Endothelial cell of umbilical vein (primary cell): Measurements from ENCODE around the gene MOCOS.

Experiments
- CTCF ChIP-seq, 2 donors: IDR thresholded peaks; 1 replicate in 1 of 2; 2 replicates in 1 of 2; pipeline ENCODE4 v1.5.1; 2011; ENCODE audit warnings: low read length in 2 of 2, mild to moderate bottlenecking in 2 of 2, moderate library complexity in 2 of 2, control low read depth in 1 of 2, inconsistent platforms in 1 of 2, low read depth in 1 of 2; ENCODE audit not compliant: insufficient read depth in 1 of 2; ENCODE audit errors: extremely low read depth in 1 of 2
- EZH2 ChIP-seq: IDR thresholded peaks from 2 replicates; pipeline ENCODE4 v1.6.1; 2012; ENCODE audit warnings: borderline replicate concordance, low read depth, mild to moderate bottlenecking, moderate library complexity, low read length, inconsistent platforms; ENCODE audit not compliant: severe bottlenecking
- POLR2A ChIP-seq: IDR thresholded peaks from 2 replicates; pipeline ENCODE4 v1.6.1; 2012; ENCODE audit warnings: low read depth, mild to moderate bottlenecking, control low read depth, low read length
- POLR2AphosphoS5 ChIP-seq: IDR thresholded peaks from 2 replicates; pipeline ENCODE4 v1.6.1; 2012; ENCODE audit warnings: low read depth, mild to moderate bottlenecking, control low read depth, low read length, moderate library complexity; ENCODE audit not compliant: insufficient read depth

- no peak for TF ChIP-seq POLR2A
- no peak for TF ChIP-seq CTCF (IDR thresholded peaks at IDR 0.05; ENCODE audit: extremely low read depth in 1 of 2, insufficient read depth in 1 of 2, low read depth in 1 of 2, low read length in 2 of 2)
- no peak for TF ChIP-seq EZH2
- TF ChIP-seq POLR2AphosphoS5: no peak
These were observed 120.2 kb downstream of the MOCOS start for GRCh38 chr18:36307513-36307912.
